Activated CD8-positive, alpha-beta memory T cell treated with anti-CD3 and anti-CD28 coated beads for 4 hours (primary cell): ENCODE results near the gene SCAMP2.

Experiments used
- DNase-seq, 2 donors: peaks; one replicate each; pipeline ENCODE4 v3.0.0-alpha.2; 2020; ENCODE audit warnings: low read depth in 2 of 2

The SCAMP2 gene

DNA sequence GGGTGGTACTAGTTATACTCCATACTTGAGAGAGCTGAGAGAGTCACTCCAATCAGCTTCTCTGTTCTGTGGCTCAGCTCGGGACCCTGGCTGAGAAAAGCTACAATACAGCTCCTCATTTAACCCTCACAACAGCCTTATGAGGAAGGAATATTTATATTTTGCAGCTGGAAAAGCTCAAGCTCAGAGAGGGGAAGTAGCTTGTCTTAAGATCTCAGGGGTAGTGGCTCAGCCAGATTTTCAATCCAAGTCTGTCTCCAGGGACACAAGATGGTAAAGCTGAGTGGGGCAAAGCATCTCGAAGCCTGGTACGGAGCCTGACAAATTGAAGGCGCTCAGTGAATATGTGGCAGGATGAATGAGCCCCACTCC, 14.8 kb downstream of the SCAMP2 start:
- no peak for DNase-seq

DNA sequence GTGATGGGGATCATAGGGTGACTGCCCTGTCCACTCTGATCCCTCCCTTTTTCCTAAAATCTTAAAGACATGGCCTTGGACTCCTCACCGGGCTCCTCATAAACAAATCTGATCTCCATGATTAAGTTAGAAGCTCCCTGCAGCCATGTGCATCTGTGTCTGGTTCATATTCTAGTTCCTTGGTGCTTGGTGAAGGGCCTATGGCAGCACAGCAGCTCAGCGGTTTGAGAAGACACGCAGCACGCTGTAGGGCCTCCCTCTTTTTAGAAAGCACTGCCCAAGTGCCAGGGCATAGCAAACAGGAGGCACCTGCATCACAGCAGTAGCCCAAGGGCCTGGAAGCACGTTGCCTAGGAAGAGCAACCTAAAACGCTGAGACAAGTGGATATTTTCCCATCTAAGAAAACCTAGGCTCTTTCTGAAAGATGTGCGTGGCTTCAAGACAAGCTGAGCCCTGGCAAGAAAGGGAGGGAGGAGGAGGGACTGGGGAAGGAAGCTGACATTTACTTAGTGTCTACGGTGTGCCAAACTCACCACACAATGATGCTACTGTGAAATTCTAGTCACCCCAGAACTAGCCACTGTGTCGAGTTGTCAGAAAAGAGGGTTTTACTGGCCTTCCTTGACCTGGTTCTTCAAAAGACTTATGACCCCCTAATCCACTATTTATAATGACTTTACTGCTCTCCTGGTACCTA, 15.3 kb downstream of the SCAMP2 start:
- no peak for DNase-seq

DNA sequence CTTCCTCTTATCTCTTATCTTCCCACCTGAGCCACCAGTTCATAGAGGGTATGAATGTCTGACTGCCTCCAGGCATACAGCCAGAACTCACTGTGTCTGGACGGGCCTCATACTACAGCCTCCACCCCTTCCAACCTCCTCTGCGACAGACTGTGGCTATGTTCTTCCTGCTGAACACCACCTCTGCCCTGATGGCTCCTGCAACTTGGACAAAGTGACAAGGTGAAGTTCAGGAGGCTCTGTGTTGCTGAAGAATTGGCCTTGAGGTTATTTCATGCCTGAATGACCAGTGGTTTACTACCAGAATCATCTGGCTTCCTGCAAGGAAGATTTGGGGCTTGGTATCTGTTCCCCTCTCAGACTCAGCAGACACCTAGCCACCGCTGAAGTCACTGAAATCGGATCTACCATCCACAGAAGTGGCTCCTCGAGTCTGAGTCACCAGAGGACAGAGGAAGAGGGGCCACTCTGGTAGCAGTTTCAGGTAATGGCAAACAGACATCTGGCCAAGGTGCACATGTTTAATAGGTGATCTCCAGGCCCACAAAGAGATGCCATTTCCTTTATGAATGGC, 16.0 kb downstream of the SCAMP2 start:
- DNase-seq, result no peak

DNA sequence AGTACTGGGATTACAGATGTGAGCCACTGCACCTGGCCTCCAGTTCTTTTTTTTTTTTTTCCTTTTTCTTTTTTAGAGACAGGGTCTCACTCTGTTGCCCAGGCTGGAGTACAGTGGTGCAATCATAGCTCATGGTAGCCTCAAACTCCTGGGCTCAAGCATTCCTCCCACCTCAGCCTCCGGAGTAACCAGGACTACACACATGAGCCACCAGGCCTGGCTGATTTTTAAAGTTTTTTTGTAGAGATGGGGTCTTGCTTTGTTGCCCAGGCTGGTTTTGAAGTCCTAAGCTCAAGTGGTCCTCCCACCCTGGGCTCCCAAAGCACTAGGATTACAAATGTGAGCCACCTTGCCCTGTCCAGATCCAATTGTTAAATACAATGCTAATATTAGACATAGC, 16.6 kb downstream of the SCAMP2 start:
- DNase-seq, result no peak

DNA sequence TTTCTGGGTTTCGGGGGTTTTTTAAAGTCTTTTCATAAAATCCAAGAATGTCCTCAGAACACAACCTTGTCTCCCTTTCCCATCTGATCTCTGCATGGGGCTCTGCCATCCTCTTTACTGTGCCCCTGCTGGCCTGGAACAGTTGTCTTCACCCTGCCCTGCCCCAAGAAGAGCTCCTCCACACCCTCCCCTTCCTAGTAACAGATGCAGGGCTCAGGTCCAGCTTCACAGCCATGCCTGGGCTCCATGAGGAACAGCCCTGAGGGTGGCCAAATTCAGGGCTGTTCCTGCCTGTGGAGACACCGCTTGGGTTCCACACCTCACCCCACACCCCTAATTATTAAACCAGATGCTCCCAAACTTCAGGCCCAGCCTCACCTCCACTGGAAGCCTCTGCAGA, 17.3 kb downstream of the SCAMP2 start:
- DNase-seq, result no peak

DNA sequence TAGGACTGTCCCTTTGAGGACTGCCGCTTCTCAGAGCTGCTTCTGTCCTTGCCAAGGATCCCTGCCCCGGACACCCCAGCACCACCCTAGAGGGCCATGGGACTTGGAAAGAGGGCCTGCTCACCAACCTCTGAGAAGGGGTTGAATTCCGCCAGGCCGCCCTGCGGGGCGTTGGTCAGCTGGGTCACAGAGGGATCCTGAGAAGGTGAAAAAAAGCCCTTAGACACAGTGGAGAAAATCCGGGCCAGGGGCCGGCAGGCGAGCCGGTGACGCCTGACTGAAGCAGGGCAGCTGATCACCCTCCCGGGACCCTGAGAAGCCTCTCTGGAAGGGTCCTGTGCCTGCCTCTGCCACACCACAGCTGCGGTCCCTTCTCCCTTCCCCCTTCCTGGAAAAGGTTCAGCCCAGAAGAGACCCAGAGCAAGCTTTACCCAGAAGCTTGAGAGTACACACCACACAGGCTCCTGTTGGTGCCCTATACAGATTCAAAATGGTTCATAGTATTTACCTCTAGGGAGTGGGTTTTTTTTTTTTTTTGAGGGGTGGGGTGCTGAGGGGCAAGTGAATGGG, 18.6 kb downstream of the SCAMP2 start:
- DNase-seq, result no peak

DNA sequence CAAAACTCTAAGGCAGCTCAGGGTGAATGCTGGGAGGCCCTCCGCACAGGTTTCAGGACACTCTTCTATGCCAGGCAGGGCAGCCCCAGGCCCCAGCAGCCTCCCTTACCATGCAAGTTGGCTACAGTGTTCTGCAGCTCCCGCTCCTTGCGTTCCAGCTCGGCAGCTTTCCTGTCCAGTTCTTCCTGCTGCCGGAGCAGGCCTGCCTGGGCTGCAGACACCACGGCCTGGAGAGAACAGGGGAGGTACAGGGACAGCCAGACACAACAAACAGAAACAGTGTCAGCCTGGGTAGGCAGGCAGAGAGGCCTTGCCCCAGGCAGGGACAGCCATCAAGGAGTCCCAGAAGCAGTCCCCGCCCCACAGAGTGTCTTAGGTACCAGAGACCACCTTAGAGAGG, 21.2 kb downstream of the SCAMP2 start:
- DNase-seq, result no peak

DNA sequence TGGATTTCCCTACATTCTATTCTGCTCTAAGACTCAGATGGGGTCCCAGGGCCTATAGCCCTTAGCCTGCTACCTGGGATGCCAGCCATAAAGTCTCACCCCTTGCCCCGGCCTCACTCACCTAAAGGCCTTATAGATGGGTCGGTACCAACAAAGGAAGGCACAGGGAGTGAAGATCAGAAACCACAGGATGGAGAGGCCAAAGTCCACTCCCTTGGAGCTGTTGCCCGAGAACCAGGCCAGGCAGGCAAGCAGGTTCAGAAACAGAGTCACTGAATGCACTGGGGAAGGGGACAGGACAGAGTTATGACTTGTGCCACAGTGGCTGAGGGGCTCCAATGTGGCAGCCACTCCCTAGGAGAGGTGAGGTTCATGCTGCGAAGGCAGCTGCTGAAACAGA, 22.8 kb downstream of the SCAMP2 start:
- DNase-seq, result no peak

DNA sequence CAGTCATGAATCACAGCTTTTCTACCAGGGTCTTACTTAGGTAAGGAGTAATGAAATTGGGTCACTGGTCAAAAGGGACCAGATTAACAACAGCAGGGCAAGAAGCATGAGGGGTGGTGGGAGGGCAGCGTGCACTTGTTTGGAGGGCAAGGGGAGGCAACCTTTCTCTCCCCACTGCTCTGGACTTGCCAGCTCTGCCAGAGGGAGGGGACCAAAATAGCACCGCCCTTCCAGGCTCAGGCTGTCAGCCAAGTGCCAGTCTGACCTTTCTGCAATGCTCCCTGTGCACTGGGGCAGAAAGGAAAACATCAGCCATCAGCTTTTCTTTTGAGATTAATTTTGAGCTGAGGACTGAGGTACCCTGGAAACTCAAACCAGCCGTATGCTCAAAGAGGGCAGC, 25.7 kb downstream of the SCAMP2 start:
- DNase-seq, result no peak

DNA sequence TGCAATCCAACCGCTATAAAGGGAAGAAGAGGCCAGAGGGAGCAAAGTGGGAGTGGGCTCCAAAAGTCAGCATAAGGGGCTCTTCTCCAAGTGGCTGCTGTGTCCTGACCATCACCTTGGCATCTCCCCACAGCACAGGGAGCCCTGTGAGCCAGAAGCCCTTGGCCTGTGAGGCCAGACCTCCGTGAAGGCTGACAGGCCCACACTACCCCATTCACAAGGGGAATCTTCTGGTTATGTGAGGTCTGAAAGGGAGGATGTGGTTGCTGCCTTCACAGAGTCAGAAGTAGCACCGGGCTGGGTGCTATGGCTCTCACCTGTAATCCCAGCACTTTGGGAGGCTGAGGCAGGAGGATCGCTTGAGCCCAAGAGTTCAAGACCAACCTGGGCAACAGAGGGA, 27.6 kb downstream of the SCAMP2 start:
- no peak for DNase-seq

DNA sequence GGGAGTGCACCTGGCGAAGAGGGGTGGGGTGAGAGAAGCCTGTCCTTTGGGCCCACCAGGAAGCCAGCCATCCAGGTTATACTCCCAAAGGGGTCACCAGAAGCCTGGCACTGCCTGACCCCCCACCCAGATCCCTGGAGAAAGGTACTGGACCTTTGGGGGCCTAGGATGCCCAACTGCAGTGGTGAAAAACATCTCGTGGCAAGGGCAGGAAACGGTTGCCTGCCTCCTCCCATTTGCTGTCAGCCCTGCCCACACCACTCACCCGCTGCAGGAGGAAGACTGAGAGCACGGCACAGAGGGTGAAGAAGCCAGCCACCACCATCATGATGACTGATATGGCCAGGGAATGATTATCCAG, 28.0 kb downstream of the SCAMP2 start:
- DNase-seq, result peak in 1 of 2 donors; percentile 19

DNA sequence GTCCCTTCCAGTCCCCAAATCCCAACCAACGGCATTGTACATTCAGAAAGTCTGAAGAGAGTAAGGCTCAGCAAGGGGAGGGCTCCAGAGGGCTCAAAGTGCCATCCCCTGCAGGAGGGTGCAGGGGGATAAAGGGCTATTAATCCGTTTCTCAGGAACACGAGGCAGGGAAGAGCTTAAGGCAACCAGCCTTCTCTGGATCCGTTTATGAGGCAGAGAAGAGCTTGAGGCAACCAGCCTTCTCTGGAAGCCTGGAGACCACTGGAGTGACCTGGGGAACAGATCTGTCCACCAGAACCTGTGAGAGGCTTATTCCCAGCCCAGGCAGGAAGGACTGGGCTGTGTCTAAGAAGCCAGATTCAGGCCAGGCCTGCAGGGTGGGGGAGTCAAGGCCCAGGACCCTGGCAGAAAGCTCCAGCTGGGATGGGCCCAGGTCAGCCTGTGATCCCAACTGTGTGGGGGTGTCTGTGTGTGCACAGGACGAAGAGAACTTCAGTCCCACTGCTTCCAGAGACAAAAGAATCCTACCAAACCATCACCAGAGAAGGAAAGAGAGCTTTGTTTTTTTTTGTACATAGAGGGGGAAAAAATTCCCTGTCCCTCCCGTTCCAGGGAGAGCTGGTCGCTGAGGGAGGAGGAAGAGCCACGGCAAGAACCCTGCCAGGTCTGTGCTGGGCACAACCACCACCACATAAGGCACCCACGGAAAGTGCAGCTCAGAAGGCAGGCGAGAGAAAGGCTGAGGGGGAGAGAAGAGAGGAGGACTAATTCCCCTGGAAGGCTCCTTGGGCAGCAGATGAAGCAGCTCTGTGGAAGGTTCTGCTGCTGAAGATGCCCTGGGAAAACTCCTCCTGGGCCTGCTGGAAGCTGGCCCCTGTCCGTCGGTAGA, 28.6 kb downstream of the SCAMP2 start:
- no peak for DNase-seq

DNA sequence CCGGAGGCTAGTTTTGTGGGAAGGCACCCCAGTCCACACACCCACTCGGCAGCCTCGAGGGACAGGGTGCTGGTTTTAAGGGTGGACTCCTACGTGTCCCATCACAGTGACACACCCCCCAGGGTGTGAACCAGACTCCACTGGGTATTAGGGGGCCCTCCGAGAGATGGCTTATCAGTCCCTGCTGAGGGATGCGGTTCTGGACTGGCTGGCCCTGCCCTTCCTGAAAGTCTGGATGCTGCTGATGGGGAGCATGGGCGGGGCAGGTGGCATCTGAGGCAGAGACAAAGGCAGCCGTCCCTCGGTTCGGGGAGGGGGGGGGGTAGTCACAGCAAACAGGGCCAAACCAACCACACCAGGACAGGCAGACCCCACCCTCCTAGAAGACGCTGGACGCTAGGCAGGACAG, 29.3 kb downstream of the SCAMP2 start:
- no peak for DNase-seq

DNA sequence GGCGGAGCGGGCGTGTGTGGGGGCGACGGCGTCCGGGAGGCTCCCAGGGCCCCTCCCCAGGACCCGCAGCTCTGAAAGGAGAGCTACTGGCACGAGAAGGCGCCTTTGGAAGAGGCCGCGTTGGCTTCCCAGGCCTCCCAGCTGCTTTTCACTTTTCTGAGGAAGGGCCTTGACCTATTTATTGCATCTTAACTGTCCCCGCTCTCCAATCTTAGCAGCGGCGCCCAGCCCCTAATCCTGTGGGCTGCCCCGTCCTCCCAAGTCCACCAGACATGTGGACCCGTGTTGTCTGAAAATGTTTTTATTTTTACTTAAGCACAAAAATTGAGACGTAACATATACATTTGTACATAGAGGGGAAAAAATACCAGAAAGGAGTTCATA, 29.7 kb downstream of the SCAMP2 start:
- no peak for DNase-seq

DNA sequence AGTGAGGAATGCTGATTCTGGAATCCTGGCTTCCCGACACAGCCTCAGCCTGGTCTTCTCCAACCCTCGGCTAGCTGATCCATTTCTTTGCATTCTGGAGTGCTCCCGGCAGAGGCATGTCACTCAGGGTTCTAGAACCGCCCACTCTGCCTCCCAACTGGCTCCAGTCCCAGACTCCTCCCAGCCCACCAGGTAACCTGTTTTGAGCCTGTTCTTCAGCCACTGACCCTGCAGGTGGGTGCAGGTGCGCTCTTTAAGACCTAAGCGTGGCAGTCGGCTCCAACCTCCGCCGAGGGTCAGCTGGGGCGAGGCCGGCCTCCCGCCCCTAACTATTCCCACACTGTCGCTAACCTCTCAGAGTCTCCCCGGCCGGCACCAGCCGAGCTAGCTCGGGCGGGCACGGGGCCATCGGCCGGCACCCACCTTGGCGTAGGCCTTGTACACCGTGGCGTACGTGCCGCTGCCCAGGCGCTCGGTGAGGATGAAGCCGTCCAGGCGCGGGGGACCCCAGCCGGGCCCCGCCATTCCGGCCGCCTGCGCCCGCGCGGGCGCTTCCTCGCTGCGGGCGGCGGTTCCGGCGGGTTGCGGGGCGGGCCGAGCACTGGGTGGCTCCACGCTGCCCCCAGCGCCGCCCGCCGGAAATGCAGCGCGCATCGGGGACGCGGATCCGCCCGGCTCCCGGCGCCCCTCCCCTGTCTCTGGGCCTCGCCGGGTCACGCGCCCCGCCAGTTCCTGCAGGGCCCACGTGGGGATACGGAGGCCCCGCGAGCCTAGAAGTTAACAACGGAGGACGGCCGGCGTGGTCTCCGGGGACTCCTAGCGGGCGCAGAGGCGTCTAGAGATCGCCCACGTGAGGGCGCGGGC, 30.4 kb downstream of the SCAMP2 start, which contains the start of gene ULK3:
ULK3 (minus strand) TSS at position 576 of the 864 bp plus-strand sequence; CDS start at position 525, 51 bp downstream.
- peak; percentile 81 to 84 for DNase-seq

DNA sequence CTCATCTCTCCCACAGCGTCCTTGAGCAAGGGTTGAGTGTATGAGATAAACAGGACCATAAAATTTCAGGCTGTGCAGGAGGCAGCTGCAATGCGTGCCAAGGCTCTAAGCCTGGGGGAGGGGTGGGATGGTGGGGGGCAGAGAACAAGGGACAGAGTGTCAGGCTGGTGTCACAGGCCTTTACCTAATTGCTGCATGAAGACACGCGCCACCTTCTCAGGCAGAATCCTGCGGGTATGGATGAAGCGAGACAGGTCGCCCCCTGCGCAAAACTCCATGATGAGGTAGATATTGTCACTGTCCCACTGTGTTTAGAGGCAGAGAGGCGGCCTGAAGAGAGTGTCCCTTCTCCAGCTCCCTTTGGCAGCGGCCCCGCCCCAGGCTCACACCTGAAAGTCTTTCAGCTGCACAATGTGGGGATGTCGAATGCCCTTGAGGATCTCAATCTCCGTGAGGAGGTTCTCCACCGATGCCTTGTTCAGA, 31.2 kb downstream of the SCAMP2 start:
- DNase-seq, result no peak

DNA sequence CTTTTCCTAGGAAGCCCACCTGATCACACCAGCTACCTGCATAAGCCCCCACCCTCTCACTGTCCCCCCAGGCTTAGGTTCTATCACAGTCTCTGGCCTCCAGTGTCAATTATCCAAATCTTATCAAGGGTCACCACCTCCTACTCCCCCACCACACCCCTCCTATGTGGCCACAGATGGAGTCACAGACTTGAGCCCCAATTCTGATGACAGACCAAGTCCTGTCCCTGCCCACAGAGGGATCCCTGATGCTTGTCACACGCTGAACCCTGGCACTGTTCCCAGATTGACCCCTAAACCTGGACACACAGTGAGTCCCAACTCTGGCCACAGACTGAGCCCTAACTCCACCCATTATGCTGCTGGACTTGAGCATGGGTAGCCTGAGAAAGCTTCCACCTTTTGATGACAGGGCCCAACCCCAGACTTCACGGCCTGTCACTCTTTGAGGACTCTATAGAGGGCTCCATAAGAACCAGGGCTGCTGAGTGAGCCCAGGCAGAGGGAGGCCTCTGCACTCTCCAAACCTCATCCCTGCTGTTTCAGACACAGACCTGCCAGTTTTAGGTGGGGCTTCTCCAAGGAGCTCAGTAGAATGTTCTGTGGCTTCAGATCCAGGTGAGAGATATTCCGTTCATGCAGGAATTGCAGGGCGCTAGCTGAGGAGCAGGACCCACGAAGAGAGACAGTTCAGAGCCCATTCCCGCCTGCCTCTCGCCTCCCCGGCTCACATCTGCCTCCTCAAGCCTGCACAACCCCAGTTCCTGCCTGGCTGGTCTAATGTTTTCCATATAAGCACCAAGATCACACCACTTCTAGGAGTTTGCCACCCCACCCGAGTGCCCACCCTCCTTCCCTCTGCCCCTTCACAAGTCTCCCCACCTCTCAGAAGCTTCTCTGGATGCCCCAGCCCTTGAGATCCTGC, 32.1 kb downstream of the SCAMP2 start:
- DNase-seq, result no peak

DNA sequence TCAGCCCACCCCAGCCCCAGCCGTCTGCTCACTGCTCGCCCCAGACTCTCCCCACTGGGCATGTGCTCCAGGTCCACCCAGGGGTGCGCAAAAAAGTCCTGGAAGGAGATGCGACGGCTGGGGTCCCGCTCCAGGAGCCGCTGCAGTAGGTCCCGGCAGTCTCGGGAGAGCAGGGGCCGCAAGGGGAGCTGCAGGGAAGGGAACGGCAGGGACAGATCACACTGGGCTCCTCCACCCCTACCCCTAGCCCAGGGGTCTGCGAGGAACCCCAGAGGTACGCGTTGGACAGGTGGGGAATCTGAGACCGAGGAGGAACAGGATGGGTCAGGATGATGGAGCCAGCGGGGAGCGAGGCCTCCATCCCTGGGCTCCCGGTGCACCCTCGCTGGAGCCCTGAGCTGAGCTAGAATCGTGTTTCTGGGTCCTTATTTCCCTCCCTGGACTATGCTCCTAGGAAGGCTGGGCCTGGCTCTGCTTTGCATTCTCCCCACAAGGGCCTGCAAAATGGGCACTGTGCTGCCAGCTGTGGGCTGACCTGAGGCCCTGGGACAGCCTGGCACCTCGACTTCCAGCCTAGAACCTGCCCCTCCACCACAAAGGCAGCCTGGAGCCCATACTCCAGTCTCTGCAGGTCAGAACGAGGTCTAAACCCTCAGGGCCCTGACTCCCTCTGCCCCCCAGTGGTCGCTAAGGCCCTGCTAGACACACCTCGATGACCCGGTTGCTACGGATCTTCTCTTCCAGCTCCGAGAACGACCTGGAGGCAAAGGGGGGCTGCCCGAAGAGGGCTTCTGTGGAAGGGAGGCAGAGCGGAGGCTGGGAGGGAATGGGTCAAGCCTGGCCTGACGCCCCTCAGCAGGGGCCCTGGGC, 33.4 kb downstream of the SCAMP2 start:
- no peak for DNase-seq

DNA sequence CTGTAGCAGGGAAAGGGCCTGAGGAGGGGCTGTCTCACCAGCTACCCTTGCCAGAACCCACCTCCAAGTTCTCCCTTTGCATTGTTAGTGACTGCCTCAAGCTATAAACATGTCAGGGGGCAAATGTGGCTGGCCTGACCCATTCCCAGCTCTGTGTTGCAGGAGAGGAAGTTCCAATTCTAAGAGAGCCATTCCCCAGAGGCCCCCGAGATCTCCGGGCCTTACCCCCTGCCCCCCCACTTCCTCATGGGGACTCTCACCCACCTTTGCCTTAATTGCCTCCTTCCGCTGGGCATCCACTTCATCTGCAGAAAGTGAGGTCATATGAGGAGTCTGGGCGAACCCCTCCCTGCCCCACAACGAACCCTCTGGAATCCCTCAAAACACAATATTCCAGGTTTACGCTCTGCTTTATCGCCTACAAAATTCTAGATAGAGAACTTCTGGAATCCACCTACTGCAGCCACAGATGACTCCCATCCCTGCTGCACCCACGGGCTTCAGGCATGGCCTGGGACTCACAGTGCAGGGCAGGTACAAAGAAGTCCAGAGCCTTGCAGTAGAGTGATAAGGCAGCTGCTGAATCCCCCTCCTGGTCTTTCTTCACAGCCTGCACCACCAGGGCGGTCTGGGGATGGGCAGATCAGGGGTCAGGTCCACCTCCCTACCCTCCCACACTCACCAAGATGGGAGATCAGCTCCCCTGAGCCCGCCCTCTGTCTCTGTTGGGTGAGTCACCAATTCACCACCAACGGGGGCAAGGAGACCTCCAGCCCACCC, 34.2 kb downstream of the SCAMP2 start:
- DNase-seq, result no peak
